ENCODE results near the gene PTTG1IP. TPM values are rescaled to one million over a fixed set of nuclear protein-coding genes. Genes with fewer than 3 reads are reported as not detected.

The PTTG1IP gene
- total and polyA plus RNA-seq, 2 of the 13 experiments (the other 11 are each of a cell fraction or from before 2014, with no cell fraction given) = 161 to 700 TPM

- TF ChIP-seq, protein P1, sequence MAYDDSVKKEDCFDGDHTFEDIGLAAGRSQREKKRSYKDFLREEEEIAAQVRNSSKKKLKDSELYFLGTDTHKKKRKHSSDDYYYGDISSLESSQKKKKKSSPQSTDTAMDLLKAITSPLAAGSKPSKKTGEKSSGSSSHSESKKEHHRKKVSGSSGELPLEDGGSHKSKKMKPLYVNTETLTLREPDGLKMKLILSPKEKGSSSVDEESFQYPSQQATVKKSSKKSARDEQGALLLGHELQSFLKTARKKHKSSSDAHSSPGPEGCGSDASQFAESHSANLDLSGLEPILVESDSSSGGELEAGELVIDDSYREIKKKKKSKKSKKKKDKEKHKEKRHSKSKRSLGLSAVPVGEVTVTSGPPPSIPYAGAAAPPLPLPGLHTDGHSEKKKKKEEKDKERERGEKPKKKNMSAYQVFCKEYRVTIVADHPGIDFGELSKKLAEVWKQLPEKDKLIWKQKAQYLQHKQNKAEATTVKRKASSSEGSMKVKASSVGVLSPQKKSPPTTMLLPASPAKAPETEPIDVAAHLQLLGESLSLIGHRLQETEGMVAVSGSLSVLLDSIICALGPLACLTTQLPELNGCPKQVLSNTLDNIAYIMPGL (CRISPR knock-in tag; IDR thresholded peaks at IDR 0.05; ENCODE audit: borderline replicate concordance in 1 of 2, low read depth in 1 of 2) = no peak
- TF ChIP-seq ISX (CRISPR knock-in tag; conservative IDR thresholded peaks at IDR 0.05) = no peak
- peak; percentile 72 for TF ChIP-seq GATAD2A (CRISPR knock-in tag; IDR thresholded peaks at IDR 0.05)
- TF ChIP-seq ZNF605 (CRISPR knock-in tag; IDR thresholded peaks at IDR 0.05) = peak; percentile 60
- peak; percentile 55; the same call in 1 of the 2 replicates for TF ChIP-seq ZNF788 (CRISPR knock-in tag; IDR thresholded peaks at IDR 0.05; ENCODE audit: borderline replicate concordance)
- peak; percentile 71 for TF ChIP-seq ZMYM2 (CRISPR knock-in tag; IDR thresholded peaks at IDR 0.05)
- TF ChIP-seq ZSCAN29 (CRISPR knock-in tag; conservative IDR thresholded peaks at IDR 0.05) = 0 out of 2 replicates have a peak, but pooled peaks have one; percentile 42
- TF ChIP-seq JUN (CRISPR knock-in tag; IDR thresholded peaks at IDR 0.05) = peak; percentile 82
- peak; percentile 43 for TF ChIP-seq SKI (IDR thresholded peaks at IDR 0.05; ENCODE audit: partially characterized antibody)
- no peak for TF ChIP-seq MIXL1 (CRISPR knock-in tag; IDR thresholded peaks at IDR 0.05)
- TF ChIP-seq TEAD3 (CRISPR knock-in tag; optimal IDR thresholded peaks at IDR 0.05; ENCODE audit: borderline replicate concordance) = peak; percentile 96
- no peak for TF ChIP-seq NBN (conservative IDR thresholded peaks at IDR 0.05)
- peak in 1 of 2 experiments; percentile 44; a peak in 1 of 4 replicates for TF ChIP-seq NR2F1 (CRISPR knock-in tag; IDR thresholded peaks at IDR 0.05)
- peak; percentile 38; the same call in 1 of the 2 replicates for TF ChIP-seq TFE3 (CRISPR knock-in tag; IDR thresholded peaks at IDR 0.05)
- TF ChIP-seq ZSCAN31 (CRISPR knock-in tag; IDR thresholded peaks at IDR 0.05; ENCODE audit: low read depth) = 0 out of 2 replicates have a peak, but pooled peaks have one; percentile 43
- peak; percentile 64; the same call in 1 of the 2 replicates for TF ChIP-seq HIVEP1 (CRISPR knock-in tag; IDR thresholded peaks at IDR 0.05)
- TF ChIP-seq ZGPAT (CRISPR knock-in tag; IDR thresholded peaks at IDR 0.05) = peak; percentile 53; the same call in 1 of the 2 replicates
- peak; percentile 17; the same call in 1 of the 2 replicates for TF ChIP-seq FOXK1 (CRISPR knock-in tag; IDR thresholded peaks at IDR 0.05; ENCODE audit: borderline replicate concordance, low read depth)
- TF ChIP-seq ZNF383 (CRISPR knock-in tag; IDR thresholded peaks at IDR 0.05; ENCODE audit: borderline replicate concordance) = 0 out of 2 replicates have a peak, but pooled peaks have one; percentile 30
- TF ChIP-seq MED13 (CRISPR knock-in tag; IDR thresholded peaks at IDR 0.05) = no peak
- peak; percentile 91 for TF ChIP-seq ZBTB25 (CRISPR knock-in tag; IDR thresholded peaks at IDR 0.05)
- no peak for TF ChIP-seq XBP1 (CRISPR knock-in tag; IDR thresholded peaks at IDR 0.05)
- TF ChIP-seq ZNF317 (CRISPR knock-in tag; IDR thresholded peaks at IDR 0.05) = peak; percentile 62; the same call in 1 of the 2 replicates
- TF ChIP-seq RARG (CRISPR knock-in tag; IDR thresholded peaks at IDR 0.05; ENCODE audit: low read depth) = no peak
Observed at GRCh38 chr21:44869781-44870747, 3.4 kb downstream of the PTTG1IP start (continued).

Data from HepG2 (cell line).